PFSK-1 (cell line): ENCODE results near the gene KDM4C.

Source experiments
- FOXP2 ChIP-seq: optimal IDR thresholded peaks from 2 replicates; pipeline ENCODE3; 2011; ENCODE audit warnings: borderline replicate concordance, control low read depth, inconsistent platforms; ENCODE audit not compliant: insufficient read depth; ENCODE audit errors: extremely low read length, extremely low read depth
- POLR2AphosphoS5 ChIP-seq: IDR thresholded peaks from 2 replicates; pipeline ENCODE4 v1.6.1; 2012; ENCODE audit warnings: low read depth, mild to moderate bottlenecking, control low read depth, low read length, moderate library complexity
- SIN3A ChIP-seq: IDR thresholded peaks from 2 replicates; pipeline ENCODE4 v1.6.1; 2012; ENCODE audit warnings: mild to moderate bottlenecking, low read length, moderate library complexity, borderline replicate concordance; ENCODE audit not compliant: insufficient read depth
- TAF1 ChIP-seq: IDR thresholded peaks from 2 replicates; pipeline ENCODE4 v1.6.1; 2012; ENCODE audit warnings: low read length, control low read depth, borderline replicate concordance; ENCODE audit not compliant: insufficient read depth
- TF ChIP-seq, protein P1 (sequence below), 2 experiments: IDR thresholded peaks; 2 replicates each; pipeline versions ENCODE4 v1.6.1 to v1.8.0; 2011 to 2012; ENCODE audit warnings: low read depth in 2 of 2, low read length in 2 of 2, control low read depth in 1 of 2, inconsistent platforms in 1 of 2, mild to moderate bottlenecking in 1 of 2, moderate library complexity in 1 of 2; ENCODE audit not compliant: insufficient read depth in 1 of 2

KDM4C gene

GRCh38 chr9:6938447-6938846 lies 180.7 kb downstream of the KDM4C start:
- no peak for TF ChIP-seq SIN3A
- no peak for TF ChIP-seq POLR2AphosphoS5
- TF ChIP-seq FOXP2, result no peak
- TF ChIP-seq TAF1, result no peak
- TF ChIP-seq, protein P1, sequence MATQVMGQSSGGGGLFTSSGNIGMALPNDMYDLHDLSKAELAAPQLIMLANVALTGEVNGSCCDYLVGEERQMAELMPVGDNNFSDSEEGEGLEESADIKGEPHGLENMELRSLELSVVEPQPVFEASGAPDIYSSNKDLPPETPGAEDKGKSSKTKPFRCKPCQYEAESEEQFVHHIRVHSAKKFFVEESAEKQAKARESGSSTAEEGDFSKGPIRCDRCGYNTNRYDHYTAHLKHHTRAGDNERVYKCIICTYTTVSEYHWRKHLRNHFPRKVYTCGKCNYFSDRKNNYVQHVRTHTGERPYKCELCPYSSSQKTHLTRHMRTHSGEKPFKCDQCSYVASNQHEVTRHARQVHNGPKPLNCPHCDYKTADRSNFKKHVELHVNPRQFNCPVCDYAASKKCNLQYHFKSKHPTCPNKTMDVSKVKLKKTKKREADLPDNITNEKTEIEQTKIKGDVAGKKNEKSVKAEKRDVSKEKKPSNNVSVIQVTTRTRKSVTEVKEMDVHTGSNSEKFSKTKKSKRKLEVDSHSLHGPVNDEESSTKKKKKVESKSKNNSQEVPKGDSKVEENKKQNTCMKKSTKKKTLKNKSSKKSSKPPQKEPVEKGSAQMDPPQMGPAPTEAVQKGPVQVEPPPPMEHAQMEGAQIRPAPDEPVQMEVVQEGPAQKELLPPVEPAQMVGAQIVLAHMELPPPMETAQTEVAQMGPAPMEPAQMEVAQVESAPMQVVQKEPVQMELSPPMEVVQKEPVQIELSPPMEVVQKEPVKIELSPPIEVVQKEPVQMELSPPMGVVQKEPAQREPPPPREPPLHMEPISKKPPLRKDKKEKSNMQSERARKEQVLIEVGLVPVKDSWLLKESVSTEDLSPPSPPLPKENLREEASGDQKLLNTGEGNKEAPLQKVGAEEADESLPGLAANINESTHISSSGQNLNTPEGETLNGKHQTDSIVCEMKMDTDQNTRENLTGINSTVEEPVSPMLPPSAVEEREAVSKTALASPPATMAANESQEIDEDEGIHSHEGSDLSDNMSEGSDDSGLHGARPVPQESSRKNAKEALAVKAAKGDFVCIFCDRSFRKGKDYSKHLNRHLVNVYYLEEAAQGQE (IDR thresholded peaks at IDR 0.05; ENCODE audit: insufficient read depth in 1 of 2, low read depth in 2 of 2, low read length in 2 of 2), result no peak

DNA sequence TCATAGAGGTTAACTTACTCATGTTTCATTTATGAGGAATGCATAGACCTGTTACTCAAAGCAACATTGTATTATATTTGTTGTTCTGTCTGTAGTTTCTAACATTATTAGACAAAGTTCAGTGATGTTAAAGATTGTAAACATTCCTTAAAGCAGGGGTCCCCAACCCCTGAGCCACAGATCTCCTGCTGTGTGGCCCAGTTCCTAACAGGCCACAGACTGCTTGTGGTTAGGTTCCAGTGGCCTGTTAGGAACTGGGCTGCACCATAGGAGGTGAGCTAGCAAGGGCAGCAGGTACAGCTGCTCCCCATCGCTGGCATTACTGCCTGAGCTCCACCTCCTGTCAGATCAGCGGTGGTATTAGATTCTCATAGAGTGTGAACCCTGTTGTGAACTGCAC lies 181.1 kb downstream of the KDM4C start:
- TF ChIP-seq, protein P1 (IDR thresholded peaks at IDR 0.05; ENCODE audit: insufficient read depth in 1 of 2, low read depth in 2 of 2, low read length in 2 of 2), result no peak

DNA sequence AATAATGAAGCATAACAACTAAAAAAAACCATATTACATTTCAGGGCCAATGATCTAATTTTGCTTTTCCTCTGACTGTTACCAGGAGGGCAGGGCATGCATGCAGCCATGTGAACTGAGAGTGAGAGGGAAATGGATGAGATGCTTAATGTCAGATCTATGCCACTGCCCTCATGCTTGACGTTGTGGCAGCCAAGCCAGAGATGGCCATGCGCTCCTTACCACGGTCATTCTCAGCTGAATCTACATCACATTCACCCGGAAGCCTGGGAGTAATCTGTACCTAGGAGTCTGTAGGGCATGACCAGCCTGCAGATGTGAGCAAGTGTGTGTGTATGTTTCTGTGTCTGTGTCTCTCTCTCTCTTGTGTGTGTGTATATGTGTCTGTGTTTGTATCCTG lies 183.7 kb downstream of the KDM4C start:
- TF ChIP-seq TAF1, result no peak

DNA sequence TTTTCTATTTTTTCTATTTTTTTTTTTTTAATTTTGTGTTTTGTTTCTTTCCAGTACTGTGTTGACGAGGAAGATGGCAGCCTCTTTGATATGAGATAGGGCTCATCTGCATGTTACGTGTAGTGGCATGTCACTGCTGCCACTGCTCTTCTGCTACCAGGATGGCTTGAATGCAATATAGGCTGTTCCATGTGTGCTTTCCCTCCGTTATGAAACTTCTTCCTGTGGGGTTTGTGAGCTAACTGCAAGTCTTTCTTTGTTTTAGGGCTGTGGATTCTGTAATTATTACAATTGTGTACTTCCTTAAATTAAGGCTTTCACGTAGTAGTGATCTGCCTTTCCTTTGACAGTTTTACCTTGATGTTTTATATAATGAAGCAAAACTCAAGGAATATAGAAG lies 184.6 kb downstream of the KDM4C start:
- no peak for TF ChIP-seq TAF1
- no peak for TF ChIP-seq FOXP2
- no peak for TF ChIP-seq POLR2AphosphoS5
- TF ChIP-seq, protein P1 (IDR thresholded peaks at IDR 0.05; ENCODE audit: insufficient read depth in 1 of 2, low read depth in 2 of 2, low read length in 2 of 2), result no peak
- TF ChIP-seq SIN3A, result no peak

- TF ChIP-seq, protein P1 (IDR thresholded peaks at IDR 0.05; ENCODE audit: insufficient read depth in 1 of 2, low read depth in 2 of 2, low read length in 2 of 2), result no peak
- TF ChIP-seq TAF1 (no peak), SIN3A (no peak), POLR2AphosphoS5 (no peak), FOXP2 (no peak)
Observed at GRCh38 chr9:6943293-6943692, 185.5 kb downstream of the KDM4C start.
